ENCODE data around the gene ZNF823.

ZNF823 gene

DNA sequence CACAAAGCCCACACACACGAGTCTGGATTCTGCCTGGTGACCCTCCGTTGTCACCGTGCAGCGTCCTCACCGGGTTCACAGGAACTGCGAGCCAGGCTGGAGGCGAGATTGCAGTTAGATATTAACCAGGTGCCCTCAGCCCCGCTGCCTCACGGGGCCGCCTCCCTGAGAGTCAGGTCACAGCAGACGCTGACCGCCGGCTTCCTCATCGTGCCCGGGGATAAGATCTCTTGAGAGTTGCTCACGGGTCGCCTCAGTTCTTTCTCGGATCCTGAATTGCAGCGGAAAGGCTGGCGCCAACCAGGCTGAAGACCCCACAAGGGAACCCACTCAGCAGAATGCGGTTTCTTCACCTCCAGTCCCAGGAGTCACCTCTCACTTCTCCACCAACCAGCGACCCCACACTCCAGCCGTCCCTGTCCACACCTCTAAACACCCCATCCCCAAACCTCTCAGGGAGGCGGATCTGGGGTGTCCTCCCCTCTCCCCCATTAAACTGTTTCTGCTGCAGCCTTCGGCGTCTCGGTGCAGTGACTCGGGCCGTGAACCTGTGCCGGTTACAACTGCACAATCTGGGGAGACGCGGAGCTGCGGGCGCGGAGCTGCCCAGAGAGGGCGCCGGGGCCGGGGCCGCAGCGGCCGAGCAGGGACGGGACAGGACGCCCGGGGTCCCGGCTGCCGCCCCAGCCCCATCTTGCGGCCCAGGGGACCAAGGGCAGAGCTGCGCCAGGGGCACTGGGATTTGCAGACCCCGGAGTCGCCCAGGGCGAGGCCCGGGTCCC, 591 bp downstream of the ZNF823 start:
- peak; percentile 8 to 9 for DNase-seq (ENCODE audit: low read depth in 2 of 2)

DNA sequence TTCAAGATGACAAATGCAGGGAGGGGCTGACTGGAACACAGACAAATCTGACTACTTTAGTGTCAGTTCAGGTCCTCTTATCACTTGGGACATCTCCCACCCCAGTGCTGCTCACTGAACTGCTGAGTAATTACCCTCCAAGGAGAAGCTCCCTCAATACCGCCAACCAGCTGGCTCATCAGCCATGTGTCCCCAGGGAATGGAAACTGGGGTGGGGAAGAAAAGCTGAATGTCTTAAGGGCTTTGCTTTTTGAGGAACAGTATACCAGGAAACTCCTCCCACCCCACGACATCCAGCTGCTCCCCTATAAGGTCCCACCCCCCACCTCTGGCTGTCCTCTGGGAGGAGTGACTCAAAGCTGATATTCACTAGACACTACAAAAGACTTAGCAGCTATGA, 2.0 kb downstream of the ZNF823 start:
- no peak for DNase-seq (ENCODE audit: low read depth in 2 of 2)

DNA sequence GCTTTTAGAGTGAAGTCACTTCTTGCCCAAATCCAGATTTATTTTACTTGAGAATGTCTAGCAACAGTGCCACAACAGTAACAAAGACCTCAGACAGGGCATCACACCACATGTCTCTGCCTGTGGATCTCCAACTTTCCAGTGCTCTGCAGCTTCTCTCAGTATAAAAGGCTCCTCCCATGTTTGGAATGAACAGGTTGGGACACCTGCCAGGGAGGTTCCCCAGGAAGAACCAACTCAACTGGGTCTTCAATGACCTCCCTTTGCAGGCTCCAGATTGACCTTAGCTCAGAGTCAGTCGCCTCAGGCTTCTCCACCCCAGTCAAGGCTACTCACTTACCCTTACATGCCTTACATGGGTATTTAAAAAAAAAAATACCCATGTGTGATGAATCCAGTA, 3.4 kb downstream of the ZNF823 start:
- DNase-seq (ENCODE audit: low read depth in 2 of 2): no peak

DNA sequence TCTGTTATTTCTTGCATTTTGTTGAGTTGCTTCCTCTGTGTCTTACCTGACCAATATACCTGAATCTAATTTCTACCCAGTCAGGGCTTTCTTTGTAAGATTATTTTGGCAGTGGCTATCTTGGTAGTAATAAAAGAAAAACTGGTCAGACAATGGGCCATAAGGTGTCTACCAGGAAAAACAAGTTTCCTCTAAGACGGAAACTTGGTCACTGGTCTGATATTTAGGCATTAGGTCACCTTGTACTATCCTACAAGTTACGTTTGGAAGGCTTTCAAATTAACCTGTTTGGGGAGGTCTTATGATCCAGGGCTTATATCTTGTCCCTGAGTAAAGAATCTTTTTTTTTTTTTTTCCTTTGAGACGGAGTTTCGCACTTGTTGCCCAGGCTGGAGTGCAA, 9.2 kb downstream of the ZNF823 start:
- no peak for DNase-seq (ENCODE audit: low read depth in 2 of 2)

DNA sequence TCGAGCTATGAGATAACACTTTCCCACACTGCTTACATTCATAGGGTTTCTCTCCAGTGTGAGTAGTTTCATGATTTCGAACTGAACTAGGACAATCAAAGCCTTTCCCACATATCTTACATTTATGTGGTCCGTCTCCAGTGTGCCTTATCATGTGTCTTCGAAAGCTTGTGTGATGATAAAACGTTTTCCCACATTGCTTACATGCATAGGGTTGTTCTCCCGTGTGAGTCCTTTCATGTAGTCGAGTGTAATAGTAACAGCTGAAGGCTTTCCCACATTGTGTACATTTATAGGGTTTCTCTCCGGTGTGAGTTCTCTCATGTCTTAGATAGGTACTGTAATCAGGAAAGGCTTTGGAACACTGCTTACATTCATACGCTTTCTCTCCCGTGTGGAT, 16.3 kb downstream of the ZNF823 start:
- DNase-seq (ENCODE audit: low read depth in 2 of 2): no peak

DNA sequence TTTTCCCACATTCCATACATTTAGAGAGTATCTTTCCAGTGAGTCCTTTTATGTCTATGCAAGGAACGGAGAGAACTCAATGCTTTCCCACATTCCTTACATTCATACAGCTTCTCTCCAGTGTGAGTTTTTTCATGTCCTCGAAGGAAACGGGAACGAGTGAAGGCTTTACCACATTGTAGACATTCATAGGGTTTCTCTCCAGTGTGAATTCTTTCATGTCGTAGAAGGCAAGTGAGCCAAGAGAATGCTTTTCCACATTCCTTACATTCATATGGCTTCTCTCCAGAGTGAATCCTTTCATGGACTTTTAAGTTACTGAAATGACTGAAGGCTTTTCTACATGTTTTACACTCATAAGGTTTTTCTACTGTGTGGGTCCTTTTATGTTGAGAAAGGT, 17.1 kb downstream of the ZNF823 start:
- no peak for DNase-seq (ENCODE audit: low read depth in 2 of 2)

DNA sequence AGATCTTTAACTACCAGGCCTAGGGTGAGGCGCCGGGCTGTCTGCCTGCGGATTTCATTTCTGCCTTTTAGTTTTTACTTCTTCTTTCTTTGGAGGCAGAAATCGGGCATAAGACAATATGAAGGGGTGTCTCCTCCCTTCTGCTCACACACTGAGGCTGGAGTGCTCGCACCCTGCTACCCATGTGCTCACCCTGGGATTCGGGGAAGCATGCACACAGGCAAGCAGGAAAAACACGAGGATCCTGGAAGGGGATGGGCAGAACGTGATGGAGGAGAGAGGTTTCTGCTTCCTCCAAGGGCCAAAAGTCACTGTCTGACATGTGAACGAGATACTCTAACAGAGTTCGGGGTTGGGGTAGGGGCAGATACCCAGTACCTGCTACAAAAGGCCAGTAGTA, 28.4 kb downstream of the ZNF823 start:
- no peak for DNase-seq (ENCODE audit: low read depth in 2 of 2)

DNA sequence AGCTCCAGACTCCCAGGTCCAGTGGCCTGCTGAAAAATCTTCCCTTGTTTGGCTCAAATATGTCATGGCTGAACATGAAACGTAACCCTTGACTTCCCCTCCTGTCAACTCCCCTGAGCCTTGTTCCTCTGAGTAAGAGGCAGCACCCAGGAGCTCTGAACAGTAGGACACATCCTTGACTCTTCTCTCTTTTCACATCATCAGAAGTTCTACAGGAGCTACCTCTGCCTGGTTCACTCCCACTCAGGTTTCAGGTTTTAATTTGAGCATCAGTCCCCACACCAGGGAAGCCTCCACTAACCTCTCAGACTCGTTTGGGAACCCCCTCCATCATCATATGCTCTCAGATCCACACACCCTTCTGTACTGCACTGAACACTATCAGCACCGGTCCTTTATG, 30.3 kb downstream of the ZNF823 start:
- DNase-seq (ENCODE audit: low read depth in 2 of 2): no peak

DNA sequence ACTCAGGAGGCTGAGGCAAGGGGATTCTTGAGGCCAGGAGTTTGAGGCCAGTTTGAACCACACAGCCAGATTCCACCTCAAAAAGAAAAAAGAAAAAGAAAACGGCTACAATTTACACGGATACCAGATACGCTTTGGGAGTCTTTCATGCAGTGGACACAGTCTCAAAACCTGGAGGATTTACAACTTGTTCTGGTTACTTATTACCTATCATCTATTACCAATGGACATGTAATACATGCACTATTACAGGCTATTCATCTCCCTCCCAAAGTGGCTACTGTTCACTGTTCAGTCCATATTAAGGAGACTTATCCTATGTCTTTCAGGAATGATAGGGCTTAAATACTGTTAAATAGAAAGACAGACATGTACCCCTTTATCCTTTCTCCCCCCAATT, 33.3 kb downstream of the ZNF823 start:
- DNase-seq (ENCODE audit: low read depth in 2 of 2): no peak

DNA sequence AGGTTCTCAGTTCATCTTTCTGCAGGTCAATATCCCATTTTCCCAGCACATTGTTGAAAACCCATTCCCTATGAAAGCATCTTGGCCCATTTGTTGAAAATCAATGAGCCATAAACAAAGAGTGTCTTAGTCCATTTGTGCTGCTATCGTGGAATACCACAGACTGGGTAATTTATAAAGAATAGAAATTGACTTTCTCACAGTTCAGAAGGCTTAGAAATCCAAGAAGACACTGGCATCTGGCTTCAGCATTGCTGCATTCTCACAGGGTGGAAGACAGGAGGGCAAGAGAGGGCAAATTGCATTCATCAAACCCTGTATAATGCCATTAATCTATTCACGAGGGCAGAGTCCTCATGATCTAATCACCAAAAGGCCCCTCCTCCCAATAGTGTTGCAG, 34.1 kb downstream of the ZNF823 start:
- no peak for DNase-seq (ENCODE audit: low read depth in 2 of 2)

DNA sequence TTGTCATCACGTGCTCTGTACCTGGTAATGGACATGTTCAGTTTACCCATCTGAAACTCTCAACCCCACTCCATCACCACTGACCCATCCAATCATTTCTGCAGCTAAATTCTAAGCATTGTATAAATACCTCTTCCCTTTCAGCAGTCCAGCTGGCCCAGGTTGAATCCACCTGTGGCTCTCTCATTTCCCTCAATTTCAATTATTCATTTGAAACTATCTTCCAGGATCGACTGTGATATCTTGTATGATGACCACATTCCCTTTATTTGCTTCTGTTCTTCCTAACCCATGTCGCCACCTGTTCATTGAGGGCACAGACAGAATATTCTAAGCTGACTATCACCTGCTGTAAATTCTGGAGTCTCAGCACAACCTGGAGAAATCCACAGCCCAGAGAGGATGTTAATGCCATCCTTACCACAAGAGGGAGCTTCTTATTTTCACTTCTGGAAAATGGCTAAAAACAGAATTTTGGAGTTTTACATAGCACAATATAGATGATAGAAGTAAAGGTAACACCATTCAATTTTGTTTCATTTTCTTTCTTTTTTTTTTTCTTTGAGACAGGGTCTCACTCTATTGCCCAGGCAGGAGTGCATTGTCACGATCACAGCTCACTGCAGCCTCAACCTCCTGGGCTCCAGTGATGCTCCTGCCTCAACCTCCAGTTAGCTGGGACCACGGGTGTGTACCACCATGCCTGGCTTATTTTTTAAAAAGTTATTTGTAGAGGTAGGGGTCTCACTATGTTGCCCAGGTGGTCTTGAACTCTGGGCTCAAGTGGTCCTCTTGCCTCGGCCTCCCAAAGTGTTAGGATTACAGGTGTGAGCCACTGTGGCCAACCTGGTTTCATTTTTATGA, 38.6 kb downstream of the ZNF823 start:
- DNase-seq (ENCODE audit: low read depth in 2 of 2): no peak

DNA sequence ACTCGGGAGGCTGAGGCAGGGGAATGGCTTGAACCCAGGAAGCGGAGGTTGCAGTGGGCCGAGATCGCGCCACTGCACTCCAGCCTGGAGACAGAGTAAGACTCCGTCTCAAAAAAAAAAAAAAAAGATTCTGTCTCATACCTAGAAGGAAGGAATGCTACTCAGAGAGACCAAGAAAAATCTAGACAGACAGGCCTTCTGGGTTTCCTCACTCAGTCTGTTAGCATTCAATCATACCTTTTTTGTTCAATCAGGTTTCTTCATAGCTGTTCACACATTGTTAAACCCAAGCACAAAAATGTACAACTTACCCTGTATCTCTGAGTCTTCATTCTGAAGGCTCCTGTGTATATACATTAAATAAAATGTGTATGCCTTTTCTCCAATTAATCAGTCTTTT, 40.5 kb downstream of the ZNF823 start:
- DNase-seq (ENCODE audit: low read depth in 2 of 2): no peak

DNA sequence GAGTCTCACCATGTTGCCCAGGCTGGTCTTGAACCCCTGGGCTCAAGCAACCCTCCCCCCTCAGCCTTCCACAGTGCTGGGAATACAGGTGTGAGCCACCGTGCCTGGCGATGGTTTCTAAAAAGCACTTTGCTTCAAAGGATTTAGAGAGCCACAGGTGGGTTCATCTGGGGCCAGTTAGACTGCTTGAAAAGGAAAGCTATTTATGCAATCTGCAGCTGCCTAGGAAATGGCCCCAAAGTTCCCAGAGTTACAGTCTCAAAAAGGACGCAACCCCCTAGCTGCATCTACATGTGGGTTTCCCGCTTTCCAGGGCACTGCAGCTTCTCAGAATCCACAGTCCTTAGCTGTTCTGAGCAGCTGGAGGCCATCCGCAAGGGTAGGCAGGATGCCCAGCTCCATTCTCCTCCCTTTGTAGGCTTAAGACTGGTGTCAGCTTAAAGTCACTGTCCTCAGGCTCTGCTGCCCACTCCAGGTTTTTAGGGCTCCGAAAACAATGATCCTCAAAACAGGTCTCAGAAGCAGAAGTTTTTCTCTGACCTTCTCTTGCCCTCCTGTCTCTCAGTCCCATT, 41.4 kb downstream of the ZNF823 start:
- DNase-seq (ENCODE audit: low read depth in 2 of 2): no peak

DNA sequence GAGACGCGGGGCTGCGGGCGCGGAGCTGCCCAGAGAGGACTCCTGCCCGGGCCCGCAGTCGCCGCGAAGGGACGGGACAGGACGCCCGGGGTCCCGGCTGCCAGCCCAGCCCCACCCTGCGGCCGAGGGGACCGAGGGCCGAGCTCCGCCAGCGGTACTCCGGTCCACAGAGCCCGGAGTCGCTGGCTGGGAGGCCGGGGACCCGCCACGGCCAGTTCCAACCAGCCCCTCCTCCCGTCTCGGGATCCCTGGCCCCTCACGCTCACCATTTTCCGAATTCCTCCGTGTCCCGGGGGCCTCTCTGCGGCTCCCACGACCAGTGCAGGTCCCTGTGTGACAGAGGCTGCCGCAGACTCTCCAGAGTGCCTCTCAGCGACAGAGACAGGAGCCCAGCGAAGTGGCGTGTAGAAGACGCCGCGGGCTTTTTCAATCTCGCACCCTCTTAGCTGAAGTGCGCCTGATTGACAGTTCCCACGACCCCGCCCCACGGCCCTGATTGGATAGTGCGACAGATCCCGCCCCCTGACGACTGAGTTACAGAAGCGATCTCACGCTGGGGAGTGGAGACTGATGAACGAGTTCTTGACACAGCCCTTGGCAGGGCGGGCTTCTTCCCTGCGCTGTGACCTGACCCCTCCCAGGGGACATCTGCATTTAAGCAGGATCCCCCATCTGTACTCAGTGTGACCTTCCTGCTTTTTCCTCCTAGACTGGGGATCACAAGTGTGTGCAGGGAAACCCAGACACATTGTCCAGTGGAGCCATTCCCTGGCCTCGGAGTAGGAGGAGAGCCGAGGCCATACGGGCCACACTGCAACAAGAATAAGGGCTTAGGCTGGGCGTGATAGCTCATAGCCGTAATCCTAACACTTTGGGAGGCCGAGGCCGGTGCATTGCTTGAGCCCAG, 44.0 kb downstream of the ZNF823 start:
- DNase-seq (ENCODE audit: low read depth in 2 of 2): peak; percentile 84 to 89

DNA sequence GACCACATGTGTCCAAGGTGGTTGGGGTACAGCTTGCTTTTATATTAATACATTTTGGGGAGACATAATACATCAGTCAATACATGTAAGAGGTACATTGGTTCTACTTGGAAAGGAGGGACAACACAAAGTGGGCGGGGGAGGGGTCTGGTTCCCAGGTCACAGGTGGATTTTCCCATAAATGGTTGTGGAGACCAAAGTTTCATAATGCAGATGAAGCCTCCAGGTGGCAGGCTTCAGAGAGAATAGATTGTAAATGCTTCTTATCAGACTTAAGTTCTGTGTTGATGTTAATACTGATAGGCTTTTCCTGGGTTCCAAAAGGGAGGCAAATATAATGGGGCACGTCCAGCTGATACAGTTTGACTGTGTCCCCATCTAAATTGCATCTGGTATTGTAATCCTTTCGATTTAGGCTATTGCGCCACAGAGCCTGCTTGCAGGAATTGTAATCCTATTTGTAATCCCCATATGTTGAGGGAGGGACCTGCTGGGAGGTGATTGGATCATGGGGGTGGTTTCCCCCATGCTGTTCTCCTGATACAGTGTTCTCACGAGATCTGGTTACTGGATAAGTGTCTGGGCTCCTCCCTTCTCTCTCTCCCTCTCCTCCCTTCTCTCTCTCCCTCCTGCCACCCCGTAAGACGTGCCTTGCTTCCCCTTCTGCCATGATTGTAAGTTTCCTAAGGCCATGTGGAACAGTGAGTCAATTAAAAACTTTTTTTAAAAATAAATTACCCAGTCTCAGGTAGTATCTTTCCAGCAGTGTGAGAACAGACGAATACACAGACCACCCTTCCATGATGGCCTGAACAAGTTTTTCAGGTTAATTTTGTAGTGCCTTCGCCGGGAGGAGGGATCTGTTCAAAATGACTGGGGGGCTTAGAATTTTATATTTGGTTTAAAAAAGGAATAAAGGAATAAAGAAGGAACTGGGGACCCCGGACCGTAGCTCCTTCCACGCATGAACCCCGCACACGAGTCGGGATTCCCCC, 44.9 kb downstream of the ZNF823 start:
- DNase-seq (ENCODE audit: low read depth in 2 of 2): no peak

DNA sequence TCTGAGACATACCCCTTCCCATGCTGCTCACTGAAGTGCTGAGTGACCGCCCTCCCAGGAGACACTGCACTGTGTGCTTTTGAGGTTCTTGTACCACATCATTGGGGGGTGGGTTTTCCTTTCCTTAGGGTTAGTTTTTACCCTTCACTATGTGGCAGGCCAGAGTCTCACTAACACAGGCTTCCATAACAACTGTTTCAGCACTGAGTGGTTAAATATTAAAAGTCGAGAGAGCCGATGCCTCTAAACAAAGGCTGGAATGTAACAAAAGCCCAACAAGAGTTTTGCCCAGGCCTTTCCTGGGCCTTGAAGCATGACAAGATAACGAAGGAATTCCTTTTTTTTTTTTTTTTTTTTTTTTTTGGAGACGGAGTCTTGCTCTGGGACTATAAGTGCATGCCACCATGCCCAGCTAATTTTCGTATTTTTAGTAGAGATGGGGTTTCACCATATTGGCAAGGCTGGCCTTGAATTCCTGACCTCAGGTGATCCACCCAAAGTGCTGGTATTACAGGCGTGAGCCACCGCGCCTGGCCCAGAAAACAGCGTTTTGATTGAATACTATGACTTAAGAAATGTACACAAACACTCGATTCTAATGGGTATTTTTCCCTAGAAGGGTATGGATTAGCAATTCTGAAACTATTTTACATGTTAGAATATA, 46.5 kb downstream of the ZNF823 start:
- no peak for DNase-seq (ENCODE audit: low read depth in 2 of 2)

DNA sequence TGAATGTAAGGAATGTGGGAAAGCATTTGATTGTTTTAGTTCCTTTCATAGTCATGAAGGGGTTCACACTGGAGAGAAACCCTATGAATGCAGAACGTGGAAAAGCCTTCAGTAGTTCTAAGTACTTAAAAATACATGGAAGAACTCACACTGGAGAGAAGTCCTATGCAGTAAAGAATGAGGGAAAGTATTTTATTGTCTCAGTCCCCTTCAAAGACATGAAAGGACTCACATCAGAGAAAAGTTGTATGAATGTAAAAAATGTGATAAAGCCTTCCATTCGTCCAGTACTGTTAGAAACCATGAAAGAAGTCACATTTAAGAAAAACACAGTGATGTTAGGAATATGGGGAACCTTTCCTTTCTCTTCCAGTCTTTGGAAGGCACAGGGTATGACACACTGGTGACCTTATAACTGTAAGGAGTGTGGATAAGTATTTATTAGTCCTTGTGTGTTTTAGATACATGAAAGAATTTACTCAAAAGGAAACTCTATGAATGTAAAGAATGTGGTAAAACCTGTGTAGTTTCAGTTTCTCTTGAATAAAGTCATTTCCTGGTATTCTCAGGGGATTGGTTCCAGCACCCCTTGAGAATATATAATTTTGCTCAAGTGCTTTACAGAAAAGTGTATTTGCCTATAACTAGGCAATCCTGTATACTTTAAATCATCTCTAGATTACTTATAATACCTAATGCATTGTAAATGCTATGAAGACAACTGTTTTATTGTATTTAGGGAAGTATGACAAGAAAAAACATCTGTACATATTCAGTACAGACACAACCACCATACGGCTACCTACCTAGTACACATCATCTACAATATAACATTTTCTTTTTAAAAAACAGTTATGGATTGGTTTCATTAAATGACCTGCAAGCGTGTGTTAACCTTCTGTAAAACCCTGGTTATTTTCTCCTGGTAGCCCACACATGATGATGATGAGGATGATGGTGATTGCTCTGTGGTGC, 52.8 kb downstream of the ZNF823 start:
- no peak for DNase-seq (ENCODE audit: low read depth in 2 of 2)

DNA sequence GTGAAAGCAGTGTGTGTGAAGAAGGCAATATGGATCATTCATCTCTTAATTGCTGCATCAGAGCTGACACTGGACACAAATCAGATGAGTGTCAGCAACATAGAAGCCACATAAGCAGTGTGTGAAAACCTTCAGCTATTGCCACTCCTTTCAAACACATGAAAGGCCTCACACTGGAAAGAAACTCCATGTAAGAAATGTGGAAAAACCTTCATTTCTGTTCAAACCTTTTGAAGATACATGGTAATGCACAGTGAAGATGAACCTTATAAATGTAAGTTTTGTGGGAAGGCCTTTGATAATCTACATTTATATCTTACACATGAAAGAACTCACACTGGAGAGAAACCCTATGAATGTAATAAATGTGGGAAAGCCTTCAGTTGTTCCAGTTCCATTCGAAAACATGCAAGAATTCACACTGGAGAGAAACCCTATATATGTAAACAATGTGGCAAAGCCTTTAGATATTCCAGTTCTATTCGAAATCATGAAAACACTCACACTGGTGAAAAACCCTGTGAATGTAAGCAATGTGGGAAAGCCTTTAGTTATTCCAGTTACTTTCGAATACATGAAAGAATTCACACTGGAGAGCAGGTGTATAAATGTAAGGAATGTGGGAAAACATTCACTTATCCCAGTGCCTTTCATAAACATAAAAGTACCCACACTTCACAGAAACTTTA, 53.6 kb downstream of the ZNF823 start:
- no peak for DNase-seq (ENCODE audit: low read depth in 2 of 2)

All from stimulated activated CD4-positive, alpha-beta T cell treated with anti-CD3 and anti-CD28 coated beads, Interleukin-15, amount 100 ng/mL, for 48 hours (primary cell).